Stomach (tissue), 9 donors: Measurements from ENCODE around the gene GZMM. TPM values are rescaled to one million over a fixed set of nuclear protein-coding genes. Genes with fewer than 3 reads are reported as not detected.

Source experiments
- DNase-seq, 2 donors: peaks; one replicate each; pipeline versions ENCODE4 v3.0.0 to v3.0.0-alpha.2; 2013 to 2019
- H3K27ac ChIP-seq, 5 donors: fragments of 200-600 bp in 4 of 5; sonication (generic) in 4 of 5; one replicate each; pipeline ENCODE4 v1.5.1; 2013 to 2019; ENCODE audit warnings: mild to moderate bottlenecking in 1 of 5, moderate library complexity in 1 of 5
- H3K27me3 ChIP-seq, 3 donors: fragments of 200-600 bp; sonication (generic); one replicate each; pipeline ENCODE4 v1.5.1; 2017 to 2019; ENCODE audit warnings: mixed run types in 1 of 3
- H3K36me3 ChIP-seq, 4 donors: fragments of 200-600 bp; sonication (generic); 1 replicate in 3 of 4; 2 replicates in 1 of 4; pipeline ENCODE4 v1.5.1; 2016 to 2019
- H3K4me1 ChIP-seq, 4 donors: fragments of 200-600 bp; sonication (generic); one replicate each; pipeline ENCODE4 v1.5.1; 2016 to 2019
- H3K4me3 ChIP-seq, 4 donors: fragments of 200-600 bp; sonication (generic) in 3 of 4; one replicate each; pipeline ENCODE4 v1.5.1; 2016 to 2019; ENCODE audit warnings: mild to moderate bottlenecking in 1 of 4
- H3K9me3 ChIP-seq, 4 donors: fragments of 200-600 bp; sonication (generic); one replicate each; pipeline ENCODE4 v1.5.1; 2016 to 2019
- CTCF ChIP-seq, 7 experiments: fragments of 450-650 bp in 4 of 7; fragments of 200-600 bp in 3 of 7; sonication (generic) in 3 of 7; IDR thresholded peaks; one replicate each; pipeline ENCODE4 v1.5.1; 2016 to 2019; ENCODE audit warnings: antibody characterized with exemption in 7 of 7, control low read depth in 2 of 7, mild to moderate bottlenecking in 1 of 7
- EP300 ChIP-seq: sonication (generic); formaldehyde crosslinking; IDR thresholded peaks from one replicate; pipeline ENCODE4 v1.6.1; 2017; ENCODE audit warnings: antibody characterized with exemption
- POLR2A ChIP-seq, 4 donors: fragments of 450-650 bp; IDR thresholded peaks; one replicate each; pipeline ENCODE4 v1.6.1; 2016; ENCODE audit warnings: antibody characterized with exemption in 4 of 4, control low read depth in 2 of 4, mild to moderate bottlenecking in 1 of 4, moderate library complexity in 1 of 4
- POLR2AphosphoS5 ChIP-seq, 3 donors: sonication (generic); formaldehyde crosslinking; IDR thresholded peaks; one replicate each; pipeline ENCODE4 v1.6.1; 2016; ENCODE audit warnings: antibody characterized with exemption in 3 of 3
- WGBS, 5 donors: extraction: QIAGEN DNeasy Blood & Tissue Kit in 3 of 5; methylation state at CpG; one replicate each; pipeline versions ENCODE4 v1.1.5 to v1.1.7; 2013 to 2018; 5-methylcytosine and 5-hydroxymethylcytosine counted together
- intact Hi-C: fragments of 100-400 bp; cut with DNase I; formaldehyde crosslinking; loops from one replicate; pipeline ENCODE4 v1.15.1; 2023; ENCODE audit warnings: low total_unique reads
- polyA plus RNA-seq, 3 donors: library from polyadenylated mRNA; stranded (reverse); fragments of 200-250 nt; gene quantifications; one replicate each; pipeline ENCODE4 v1.2.3, GENCODE V29; 2013
- total RNA-seq, 5 donors: library from RNA; depleted of rRNA; stranded (reverse); fragments of >200 nt; gene quantifications; one replicate each; pipeline versions ENCODE4 v1.1.0 to v1.2.3, GENCODE V29; 2014 to 2016
- donor health status: healthy with polysubstance abuse.
- donor health status: Bipolar disorder and iron deficiency.
- donor health status: healthy.

Gene GZMM
- total and polyA plus RNA-seq, 8 donors, result 0.37 to 6.6 (median 0.93) TPM; not detected in 3

DNA sequence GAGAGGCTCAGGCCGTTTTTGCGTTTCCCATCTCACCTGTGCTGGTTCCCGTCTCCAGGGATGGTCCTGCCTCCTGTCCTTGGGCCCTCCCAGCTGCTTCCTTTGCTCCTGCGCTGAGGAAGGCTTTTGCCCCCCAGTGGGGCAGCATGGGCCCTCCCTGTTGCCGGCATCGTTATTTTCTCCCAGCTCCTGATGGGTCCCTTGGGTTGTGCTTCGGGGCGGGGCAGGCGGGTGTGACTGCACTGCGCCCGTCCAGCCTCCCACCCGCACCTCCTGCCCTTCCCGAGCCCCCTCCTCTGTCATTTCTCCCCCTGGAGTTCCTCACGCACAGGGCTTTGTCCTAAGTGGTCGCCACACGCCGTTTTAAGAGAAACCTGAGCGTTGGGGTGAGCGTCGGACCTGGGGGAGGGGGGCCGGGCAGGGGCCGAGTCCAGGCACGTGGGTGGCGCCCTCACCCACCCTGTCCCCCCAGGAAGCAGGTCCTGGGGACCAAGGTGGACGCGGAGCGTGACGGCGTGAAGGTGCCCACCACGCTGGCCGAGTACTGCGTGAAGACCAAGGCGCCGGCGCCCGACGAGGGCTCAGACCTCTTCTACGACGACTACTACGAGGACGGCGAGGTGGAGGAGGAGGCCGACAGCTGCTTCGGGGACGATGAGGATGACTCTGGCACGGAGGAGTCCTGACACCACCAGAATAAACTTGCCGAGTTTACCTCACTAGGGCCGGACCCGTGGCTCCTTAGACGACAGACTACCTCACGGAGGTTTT is 2.8 kb upstream of the GZMM start:
- no peak for DNase-seq
- Histone ChIP-seq H3K27me3 (peaks cover 0 to 7% (median 0%) of the 10 kb centered on the region in 3 donors), H3K36me3 (peaks cover 40 to 63% (median 60%) of the 10 kb centered on the region in 4 donors), H3K27ac (no peak overlapping the region), H3K4me3 (no peak overlapping the region), H3K9me3 (no peaks in the 10 kb centered on the region), H3K4me1 (peaks cover 0 to 8% (median 1%) of the 10 kb centered on the region in 4 donors)
- intact Hi-C loops, result no loop called here
- 90 to 92% (median 92%) methylated on average over 46 to 51 of the region's 51 CpGs for WGBS, 5 donors
- no peak for TF ChIP-seq POLR2A (IDR thresholded peaks at IDR 0.05)
- TF ChIP-seq CTCF (IDR thresholded peaks at IDR 0.05), result no peak
- TF ChIP-seq EP300, result no peak
- TF ChIP-seq POLR2AphosphoS5 (IDR thresholded peaks at IDR 0.05), result no peak

DNA sequence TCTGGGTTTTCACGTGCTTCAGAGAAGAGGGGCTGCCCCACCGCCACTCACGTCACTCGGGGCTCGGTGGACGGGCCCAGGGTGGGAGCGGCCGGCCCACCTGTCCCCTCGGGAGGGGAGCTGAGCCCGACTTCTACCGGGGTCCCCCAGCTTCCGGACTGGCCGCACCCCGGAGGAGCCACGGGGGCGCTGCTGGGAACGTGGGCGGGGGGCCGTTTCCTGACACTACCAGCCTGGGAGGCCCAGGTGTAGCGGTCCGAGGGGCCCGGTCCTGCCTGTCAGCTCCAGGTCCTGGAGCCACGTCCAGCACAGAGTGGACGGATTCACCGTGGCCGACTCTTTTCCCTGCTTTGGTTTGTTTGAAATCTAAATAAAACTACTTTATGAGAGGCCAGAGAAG is 2.2 kb upstream of the GZMM start:
- WGBS, 5 donors, result 88 to 94% (median 92%) methylated on average over 12 to 26 of the region's 26 CpGs
- peaks cover 0 to 8% (median 0%) of the 10 kb centered on the region in 3 donors for H3K27me3 ChIP-seq
- intact Hi-C loops, result no loop called here
- no peak overlapping the region for H3K27ac ChIP-seq
- DNase-seq, result no peak
- H3K9me3 ChIP-seq, result no peaks in the 10 kb centered on the region
- TF ChIP-seq POLR2A (IDR thresholded peaks at IDR 0.05), result no peak
- no peak for TF ChIP-seq CTCF (IDR thresholded peaks at IDR 0.05)
- TF ChIP-seq EP300, result no peak
- TF ChIP-seq POLR2AphosphoS5 (IDR thresholded peaks at IDR 0.05), result no peak
- peaks cover 0 to 8% (median 0%) of the 10 kb centered on the region in 4 donors for H3K4me1 ChIP-seq
- H3K36me3 ChIP-seq, result peaks cover 33 to 56% (median 53%) of the 10 kb centered on the region in 4 donors
- no peak overlapping the region for H3K4me3 ChIP-seq

- no peak overlapping the region for H3K27ac ChIP-seq
- 82 to 94% (median 90%) methylated on average over 17 to 34 of the region's 34 CpGs for WGBS, 5 donors
- no peak overlapping the region for H3K4me3 ChIP-seq
- H3K9me3 ChIP-seq, result no peaks in the 10 kb centered on the region
- H3K36me3 ChIP-seq, result peaks cover 29 to 50% (median 47%) of the 10 kb centered on the region in 4 donors
- TF ChIP-seq EP300, result no peak
- no peak for TF ChIP-seq POLR2A (IDR thresholded peaks at IDR 0.05)
- TF ChIP-seq CTCF (IDR thresholded peaks at IDR 0.05), result no peak
- TF ChIP-seq POLR2AphosphoS5 (IDR thresholded peaks at IDR 0.05), result no peak
- peaks cover 0 to 8% (median 0%) of the 10 kb centered on the region in 4 donors for H3K4me1 ChIP-seq
- peaks cover 0 to 15% (median 0%) of the 10 kb centered on the region in 3 donors for H3K27me3 ChIP-seq
- intact Hi-C loops, result no loop called here
- DNase-seq, result no peak
Observed at GRCh38 chr19:542173-542866, 1.5 kb upstream of the GZMM start.

GRCh38 chr19:547117-547516 is 3.3 kb downstream of the GZMM start:
- intact Hi-C loops, result no loop called here
- peaks cover 0 to 15% (median 8%) of the 10 kb centered on the region in 4 donors for H3K4me1 ChIP-seq
- H3K27me3 ChIP-seq, result peaks cover 0 to 59% (median 3%) of the 10 kb centered on the region in 3 donors
- DNase-seq, result no peak
- H3K4me3 ChIP-seq, result no peak overlapping the region
- 90 to 96% (median 91%) methylated on average over 3 to 15 of the region's 15 CpGs for whole genome bisulfite sequencing, 5 donors
- no peak overlapping the region for H3K27ac ChIP-seq
- no peaks in the 10 kb centered on the region for H3K9me3 ChIP-seq
- H3K36me3 ChIP-seq, result peaks cover under 1 to 12% (median 9%) of the 10 kb centered on the region in 4 donors
- TF ChIP-seq CTCF (IDR thresholded peaks at IDR 0.05) (no peak), EP300 (no peak), POLR2A (IDR thresholded peaks at IDR 0.05) (no peak), POLR2AphosphoS5 (IDR thresholded peaks at IDR 0.05) (no peak)
